Measurements from ENCODE around the gene PEX12. TPM values are rescaled to one million over a fixed set of nuclear protein-coding genes. Genes with fewer than 3 reads are reported as not detected.

Gene PEX12
- 1 to 10 TPM; 2.5 to 7.9 (median 4.5) TPM for total RNA-seq

- H3K36me3 ChIP-seq = peaks cover 0 to 18% (median 0%) of the 10 kb centered on the region in 3 donors
- H3K4me3 ChIP-seq = peak within 1 kb of the TSS; percentile 58 to 73 (median 64)
- no peak for TF ChIP-seq CTCF (IDR thresholded peaks at IDR 0.05)
- peak; percentile 53 to 75 for TF ChIP-seq POLR2A (IDR thresholded peaks at IDR 0.05)
- DNase-seq = peak; percentile 86 to 97 (median 92)
- no peaks in the 10 kb centered on the region for H3K27me3 ChIP-seq
- H3K4me1 ChIP-seq = peaks cover 0 to 10% (median 2%) of the 10 kb centered on the region in 4 donors
- no peaks in the 10 kb centered on the region for H3K9me3 ChIP-seq
- peak within 1 kb of the TSS; percentile 86 to 90 (median 88) for H3K27ac ChIP-seq
Observed at GRCh38 chr17:35578197-35578928, at the start of gene PEX12. PEX12 (minus strand) TSS chr17:35578571; CDS start chr17:35578021, 550 bp downstream.

- peaks cover 0 to 74% (median 2%) of the 10 kb centered on the region in 3 donors for H3K36me3 ChIP-seq
- no peaks in the 10 kb centered on the region for H3K9me3 ChIP-seq
- H3K27me3 ChIP-seq = no peaks in the 10 kb centered on the region
- H3K4me1 ChIP-seq = no peaks in the 10 kb centered on the region
- H3K27ac ChIP-seq = no peak overlapping the region
- no peak for DNase-seq
- TF ChIP-seq CTCF (IDR thresholded peaks at IDR 0.05) (no peak), POLR2A (IDR thresholded peaks at IDR 0.05) (no peak)
- no peak overlapping the region for H3K4me3 ChIP-seq
Observed at GRCh38 chr17:35627417-35627816, 49.0 kb upstream of the PEX12 start.

GRCh38 chr17:35621768-35622167 is 43.4 kb upstream of the PEX12 start:
- H3K27me3 ChIP-seq = no peaks in the 10 kb centered on the region
- H3K36me3 ChIP-seq = peaks cover 0 to 29% (median under 1%) of the 10 kb centered on the region in 3 donors
- TF ChIP-seq POLR2A (IDR thresholded peaks at IDR 0.05) (no peak), CTCF (IDR thresholded peaks at IDR 0.05) (no peak)
- H3K9me3 ChIP-seq = no peaks in the 10 kb centered on the region
- no peak overlapping the region for H3K27ac ChIP-seq
- H3K4me1 ChIP-seq = peaks cover 0 to 13% (median 0%) of the 10 kb centered on the region in 4 donors
- DNase-seq = no peak
- H3K4me3 ChIP-seq = no peak overlapping the region

- peaks cover 0 to 13% (median 0%) of the 10 kb centered on the region in 4 donors for H3K4me1 ChIP-seq
- H3K9me3 ChIP-seq = no peaks in the 10 kb centered on the region
- H3K4me3 ChIP-seq = no peak overlapping the region
- no peak overlapping the region for H3K27ac ChIP-seq
- no peaks in the 10 kb centered on the region for H3K27me3 ChIP-seq
- H3K36me3 ChIP-seq = peaks cover 0 to 9% (median 0%) of the 10 kb centered on the region in 3 donors
- DNase-seq = no peak
- TF ChIP-seq CTCF (IDR thresholded peaks at IDR 0.05) (no peak), POLR2A (IDR thresholded peaks at IDR 0.05) (no peak)
Observed at GRCh38 chr17:35618628-35619027, 40.3 kb upstream of the PEX12 start.

- no peak overlapping the region for H3K4me3 ChIP-seq
- peaks cover 0 to 13% (median 0%) of the 10 kb centered on the region in 4 donors for H3K4me1 ChIP-seq
- H3K27me3 ChIP-seq = no peaks in the 10 kb centered on the region
- peaks cover 0 to 9% (median 0%) of the 10 kb centered on the region in 3 donors for H3K36me3 ChIP-seq
- TF ChIP-seq POLR2A (IDR thresholded peaks at IDR 0.05) (no peak), CTCF (IDR thresholded peaks at IDR 0.05) (no peak)
- no peak overlapping the region for H3K27ac ChIP-seq
- H3K9me3 ChIP-seq = no peaks in the 10 kb centered on the region
- no peak for DNase-seq
Observed at GRCh38 chr17:35617505-35617904, 39.1 kb upstream of the PEX12 start.

All from Peyer's patch (tissue), 4 donors.